ENCODE data around the gene TMEM128.
"Not testable (repeated sequence)": the region's sequence is repeated elsewhere in the genome, so short reads cannot be mapped to it uniquely, and the experiment has no call there.

TMEM128 gene

GRCh38 chr4:4254666-4255065 lies 6.6 kb upstream of the TMEM128 start:
- ATAC-seq (no peak), DNase-seq (no peak)

GRCh38 chr4:4254199-4254598 lies 6.2 kb upstream of the TMEM128 start:
- DNase-seq (no peak), ATAC-seq (no peak)

- ATAC-seq: no peak
- no peak for DNase-seq
These were observed 1.8 kb upstream of the TMEM128 start for GRCh38 chr4:4249866-4250265.

- not testable (repeated sequence) for ATAC-seq, DNase-seq
These were observed 1.3 kb upstream of the TMEM128 start for GRCh38 chr4:4249342-4249741.

GRCh38 chr4:4248885-4249203 lies 821 bp upstream of the TMEM128 start:
- DNase-seq: no peak
- no peak for ATAC-seq

GRCh38 chr4:4247696-4248028 lies 361 bp downstream of the TMEM128 start:
- DNase-seq (no peak), ATAC-seq (no peak)

GRCh38 chr4:4245172-4245571 lies 2.9 kb downstream of the TMEM128 start:
- no peak for DNase-seq

GRCh38 chr4:4239551-4239950 lies 8.5 kb downstream of the TMEM128 start:
- ATAC-seq, DNase-seq: not testable (repeated sequence)

More at GRCh38 chr4:4245172-4245571, 2.9 kb downstream of the TMEM128 start:
- ATAC-seq: no peak

GRCh38 chr4:4233610-4234009 lies 14.4 kb downstream of the TMEM128 start:
- DNase-seq (no peak), ATAC-seq (no peak)

GRCh38 chr4:4228356-4228668 lies 19.7 kb downstream of the TMEM128 start:
- no peak for ATAC-seq
- no peak for DNase-seq

- no peak for DNase-seq
- ATAC-seq: no peak
These were observed 20.3 kb downstream of the TMEM128 start for GRCh38 chr4:4227510-4228355.

- no peak for DNase-seq
- ATAC-seq: no peak
These were observed 21.2 kb downstream of the TMEM128 start, which contains the start of gene OTOP1 for GRCh38 chr4:4226606-4227438. Gene OTOP1 (minus strand): TSS chr4:4226929. CDS start chr4:4226864, 65 bp downstream.

- DNase-seq: no peak
- ATAC-seq: no peak
These were observed 22.0 kb downstream of the TMEM128 start for GRCh38 chr4:4225915-4226605.

GRCh38 chr4:4217113-4217512 lies 30.9 kb downstream of the TMEM128 start:
- no peak for ATAC-seq
- DNase-seq: no peak

- DNase-seq (no peak), ATAC-seq (no peak)
These were observed 31.4 kb downstream of the TMEM128 start for GRCh38 chr4:4216648-4217047.

- not testable (repeated sequence) for ATAC-seq, DNase-seq
These were observed 34.3 kb downstream of the TMEM128 start for GRCh38 chr4:4213674-4214073.

GRCh38 chr4:4206204-4206603 lies 41.8 kb downstream of the TMEM128 start:
- DNase-seq: no peak
- ATAC-seq: no peak

- DNase-seq: no peak
- no peak for ATAC-seq
These were observed 43.6 kb downstream of the TMEM128 start for GRCh38 chr4:4204401-4204745.

- no peak for ATAC-seq
- no peak for DNase-seq
These were observed 44.2 kb downstream of the TMEM128 start for GRCh38 chr4:4203688-4204400.

GRCh38 chr4:4202510-4202909 lies 45.5 kb downstream of the TMEM128 start:
- ATAC-seq (no peak), DNase-seq (no peak)

GRCh38 chr4:4200624-4201023 lies 47.4 kb downstream of the TMEM128 start:
- DNase-seq (no peak), ATAC-seq (no peak)

GRCh38 chr4:4195354-4195753 lies 52.7 kb downstream of the TMEM128 start:
- DNase-seq: no peak
- ATAC-seq: no peak

Measured in stimulated activated naive CD8-positive, alpha-beta T cell treated with anti-CD3 and anti-CD28 coated beads, Interleukin-15, Interleukin-2, amounts not matched to agents 100 U/mL and 50 U/mL, for 24 hours (primary cell).